K562 (cell line): Measurements from ENCODE around the gene AVPI1.

Experiments used
- MAX ChIP-seq: sonication (generic); formaldehyde crosslinking; IDR thresholded peaks from 2 replicates; pipeline ENCODE4 v1.9.0; 2022; ENCODE audit warnings: mild to moderate bottlenecking, missing genetic modification reagents
- PREB ChIP-seq: sonication (generic); formaldehyde crosslinking; IDR thresholded peaks from 2 replicates; pipeline ENCODE4 v1.8.1; 2023; ENCODE audit warnings: mild to moderate bottlenecking, missing genetic modification reagents
- STAT6 ChIP-seq: sonication (generic); formaldehyde crosslinking; IDR thresholded peaks from 2 replicates; pipeline ENCODE4 v1.8.1; 2023; ENCODE audit warnings: mild to moderate bottlenecking, missing genetic modification reagents
- ZNF24 ChIP-seq: fragments of 450-650 bp; IDR thresholded peaks from 2 replicates; pipeline ENCODE4 v1.6.1; 2016

- TF ChIP-seq ZNF24 (no peak), MAX (CRISPR knock-in tag) (no peak), STAT6 (no peak), PREB (no peak)
Measured at GRCh38 chr10:97644936-97645335, 42.1 kb downstream of the AVPI1 start.
